Smooth muscle cell (in vitro differentiated cells): ENCODE results near the gene MARF1. TPM values are rescaled to one million over a fixed set of nuclear protein-coding genes. Genes with fewer than 3 reads are reported as not detected.
"Not testable (repeated sequence)": the region's sequence is repeated elsewhere in the genome, so short reads cannot be mapped to it uniquely, and the experiment has no call there.

Experiments
- DNase-seq: peaks from one replicate; lab custom pipeline; 2025; ENCODE audit not compliant: unreplicated experiment; lab: John Stamatoyannopoulos, UW
- H2AFZ ChIP-seq: fragments of 200-600 bp; sonication (generic); 2 replicates; pipeline ENCODE4 v1.6.0; 2016; ENCODE audit warnings: antibody characterized with exemption, low read depth, mild to moderate bottlenecking
- H3F3A ChIP-seq: fragments of 200-600 bp; sonication (generic); 2 replicates; pipeline ENCODE4 v1.6.0; 2017; ENCODE audit warnings: antibody characterized with exemption, low read depth
- H3K27ac ChIP-seq: fragments of 200-600 bp; sonication (generic); 2 replicates; pipeline ENCODE4 v1.5.1; 2016; ENCODE audit warnings: low read depth, mild to moderate bottlenecking
- H3K27me3 ChIP-seq: fragments of 200-600 bp; sonication (generic); 2 replicates; pipeline ENCODE4 v1.6.1; 2016; ENCODE audit warnings: low read depth, mild to moderate bottlenecking
- H3K36me3 ChIP-seq: fragments of 200-600 bp; sonication (generic); 2 replicates; pipeline ENCODE4 v1.5.1; 2016; ENCODE audit warnings: low read depth
- H3K4me1 ChIP-seq: fragments of 200-600 bp; sonication (generic); 2 replicates; pipeline ENCODE4 v1.5.1; 2016; ENCODE audit warnings: low read depth
- H3K4me2 ChIP-seq: fragments of 200-600 bp; sonication (generic); 2 replicates; pipeline ENCODE4 v1.6.0; 2016; ENCODE audit warnings: mild to moderate bottlenecking
- H3K4me3 ChIP-seq: fragments of 200-600 bp; sonication (generic); 2 replicates; pipeline ENCODE4 v1.5.1; 2016; ENCODE audit warnings: mild to moderate bottlenecking
- H3K79me2 ChIP-seq: fragments of 200-600 bp; sonication (generic); 2 replicates; pipeline ENCODE4 v1.6.0; 2016; ENCODE audit warnings: low read depth, mild to moderate bottlenecking
- H3K9ac ChIP-seq: fragments of 200-600 bp; sonication (generic); 2 replicates; pipeline ENCODE4 v1.6.0; 2016; ENCODE audit warnings: low read depth
- H3K9me3 ChIP-seq: fragments of 200-600 bp; sonication (generic); replicated peaks from 2 replicates; pipeline ENCODE4 v1.5.1; 2016; ENCODE audit warnings: low read depth
- H4K20me1 ChIP-seq: fragments of 200-600 bp; sonication (generic); 2 replicates; pipeline ENCODE4 v1.6.0; 2016; ENCODE audit warnings: low read depth
- CTCF ChIP-seq: fragments of 200-600 bp; sonication (generic); IDR thresholded peaks from 2 replicates; pipeline ENCODE4 v1.5.1; 2017; ENCODE audit warnings: borderline replicate concordance, mild to moderate bottlenecking, antibody characterized with exemption; ENCODE audit not compliant: insufficient read depth, poor library complexity, severe bottlenecking
- WGBS: methylation state at CpG from one replicate; pipeline ENCODE4 v1.1.7; 2016; ENCODE audit warnings: low lambda C conversion rate; 5-methylcytosine and 5-hydroxymethylcytosine counted together
- polyA plus RNA-seq: library from polyadenylated mRNA; unstranded; fragments of >200 nt; fragmentation: Nextera tagmentation; extraction: Ambion mirVana; gene quantifications from 2 replicates; pipeline ENCODE4 v1.2.1, GENCODE V29; 2016
- total RNA-seq: library from RNA; depleted of rRNA; stranded (reverse); fragments of >200 nt; gene quantifications from 2 replicates; pipeline ENCODE4 v1.2.3, GENCODE V29; 2014

Gene MARF1
- total and polyA plus RNA-seq, 2 experiments from 2014 or later = 6.0 to 19.1 TPM

DNA sequence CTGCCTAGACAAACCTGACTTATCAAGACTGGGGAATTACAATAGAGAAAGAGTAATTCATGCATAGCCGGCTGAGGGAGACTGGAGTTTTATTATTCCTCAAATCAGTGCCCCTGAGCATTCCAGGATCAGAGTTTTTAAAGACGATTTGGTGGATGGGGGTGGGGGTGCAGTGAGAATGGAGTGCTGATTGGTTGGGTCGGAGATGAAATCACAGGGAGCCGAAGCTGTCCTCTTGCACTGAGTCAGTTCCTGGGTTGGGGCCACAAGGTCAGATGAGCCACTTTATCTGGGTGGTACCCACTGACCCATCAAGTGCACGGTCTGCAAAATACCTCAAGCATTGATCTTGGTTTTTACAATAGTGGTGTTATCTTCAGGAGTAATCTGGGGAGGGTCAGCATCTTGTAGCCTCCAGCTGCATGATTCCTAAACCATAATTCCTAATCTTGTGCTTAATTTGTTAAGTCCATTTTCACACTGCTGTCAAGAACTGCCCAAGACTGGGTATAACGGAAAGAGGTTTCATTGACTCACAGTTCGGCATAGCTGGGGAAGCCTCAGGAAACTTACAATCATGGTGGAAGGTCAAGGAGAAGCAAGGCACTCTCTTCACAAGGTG is 69.6 kb downstream of the MARF1 start:
- H3K36me3 ChIP-seq = no peaks in the 10 kb centered on the region
- no peak for DNase-seq
- no peaks in the 10 kb centered on the region for H3K4me1 ChIP-seq
- no peak overlapping the region for H2AFZ ChIP-seq
- H3F3A ChIP-seq = no peaks in the 10 kb centered on the region
- H3K4me2 ChIP-seq = no peak overlapping the region
- TF ChIP-seq CTCF = no peak
- no peak overlapping the region for H3K4me3 ChIP-seq
- no peak overlapping the region for H3K9ac ChIP-seq
- H3K9me3 ChIP-seq = no peaks in the 10 kb centered on the region
- 93% methylated on average over 7 of the region's 7 CpGs for WGBS
- H3K79me2 ChIP-seq = no peaks in the 10 kb centered on the region
- H3K27me3 ChIP-seq = no peaks in the 10 kb centered on the region
- H4K20me1 ChIP-seq = no peaks in the 10 kb centered on the region
- H3K27ac ChIP-seq = no peak overlapping the region

DNA sequence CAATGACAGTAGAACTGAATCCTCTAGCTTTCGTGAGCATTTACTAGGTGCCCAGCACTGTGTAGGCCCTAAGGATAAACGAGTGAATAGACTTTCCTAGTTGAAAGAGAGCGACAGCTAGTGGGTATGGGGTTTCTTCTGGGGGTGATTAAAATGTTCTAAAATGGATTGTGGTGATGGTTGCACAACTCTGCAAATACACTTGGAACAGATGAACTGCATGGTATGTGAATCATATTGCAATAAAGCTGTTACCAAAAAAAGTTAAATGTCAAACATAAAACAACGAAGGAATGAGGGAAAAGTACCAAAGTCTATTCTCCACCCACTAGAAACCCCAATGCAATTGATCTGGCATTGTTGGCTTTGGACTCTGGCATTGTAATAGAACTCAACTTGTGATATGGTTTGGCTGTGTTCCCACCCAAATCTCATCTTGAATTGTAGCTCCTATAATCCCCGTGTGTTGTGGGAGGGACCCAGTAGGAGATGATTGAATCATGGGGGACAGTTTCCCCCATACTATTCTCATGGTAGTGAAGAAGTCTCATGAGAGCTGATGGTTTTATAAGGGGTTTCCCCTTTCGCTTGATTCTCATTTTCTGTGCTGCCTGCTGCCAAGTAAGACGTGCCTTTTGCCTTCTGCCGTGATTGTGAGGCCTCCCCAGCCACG is 70.5 kb downstream of the MARF1 start:
- no peak overlapping the region for H2AFZ ChIP-seq
- H3K27ac ChIP-seq = no peak overlapping the region
- H3K27me3 ChIP-seq = no peaks in the 10 kb centered on the region
- no peak overlapping the region for H3K9ac ChIP-seq
- H3K36me3 ChIP-seq = no peaks in the 10 kb centered on the region
- no peaks in the 10 kb centered on the region for H3K4me1 ChIP-seq
- H3K4me3 ChIP-seq = no peak overlapping the region
- no peak overlapping the region for H3K4me2 ChIP-seq
- H3K79me2 ChIP-seq = no peaks in the 10 kb centered on the region
- no peak for DNase-seq
- H3K9me3 ChIP-seq = no peaks in the 10 kb centered on the region
- WGBS = 68% methylated on average over 9 of the region's 9 CpGs
- no peaks in the 10 kb centered on the region for H4K20me1 ChIP-seq
- no peak for TF ChIP-seq CTCF
- H3F3A ChIP-seq = no peaks in the 10 kb centered on the region

DNA sequence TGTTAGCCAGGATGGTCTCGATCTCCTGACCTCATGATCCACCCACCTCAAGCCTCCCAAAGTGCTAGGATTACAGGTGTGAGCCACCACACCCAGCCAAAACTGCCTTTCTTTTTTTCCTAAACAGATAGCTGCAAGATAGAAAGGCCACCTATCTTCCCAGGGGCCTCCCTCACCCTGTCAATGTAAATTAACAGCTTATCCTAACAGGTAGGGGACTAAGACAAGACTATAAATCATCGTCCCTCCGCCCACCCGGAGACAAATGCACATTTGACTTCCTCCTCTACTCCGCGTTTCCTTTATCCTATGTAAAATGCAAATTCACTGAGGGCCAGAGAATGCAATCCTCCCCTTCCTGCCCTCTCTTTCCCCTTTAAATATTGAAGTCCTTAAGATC is 71.4 kb downstream of the MARF1 start:
- no peak overlapping the region for H3K4me3 ChIP-seq
- 81% methylated on average over 6 of the region's 6 CpGs for WGBS
- H3K36me3 ChIP-seq = no peaks in the 10 kb centered on the region
- H4K20me1 ChIP-seq = no peaks in the 10 kb centered on the region
- DNase-seq = no peak
- H3K27ac ChIP-seq = no peak overlapping the region
- H2AFZ ChIP-seq = no peak overlapping the region
- H3K79me2 ChIP-seq = no peaks in the 10 kb centered on the region
- H3F3A ChIP-seq = no peaks in the 10 kb centered on the region
- H3K9me3 ChIP-seq = no peaks in the 10 kb centered on the region
- no peak for TF ChIP-seq CTCF
- no peaks in the 10 kb centered on the region for H3K4me1 ChIP-seq
- H3K9ac ChIP-seq = no peak overlapping the region
- no peak overlapping the region for H3K4me2 ChIP-seq
- no peaks in the 10 kb centered on the region for H3K27me3 ChIP-seq

DNA sequence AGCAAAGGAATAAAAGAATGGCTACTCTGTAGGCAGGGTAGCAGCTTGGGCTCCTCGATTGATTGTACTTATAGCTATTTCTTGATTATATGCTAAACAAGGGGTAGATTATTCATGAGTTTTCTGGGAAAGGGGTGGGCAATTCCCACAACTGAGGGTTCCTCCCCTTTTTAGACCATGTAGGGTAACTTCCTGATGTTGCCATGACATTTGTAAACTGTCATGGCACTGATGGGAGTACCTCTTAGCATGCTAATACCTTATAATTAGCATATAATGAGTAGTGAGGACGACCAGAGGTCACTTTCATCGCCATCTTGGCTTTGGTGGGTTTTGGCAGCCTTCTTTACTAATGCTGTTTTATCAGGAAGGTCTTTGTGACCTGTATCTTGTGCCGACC is 72.3 kb downstream of the MARF1 start:
- H3K9ac ChIP-seq, H3K36me3 ChIP-seq, H3K4me3 ChIP-seq, H3K27ac ChIP-seq, H3K4me2 ChIP-seq, H3F3A ChIP-seq, H3K79me2 ChIP-seq, H3K27me3 ChIP-seq, H4K20me1 ChIP-seq, DNase-seq, H3K9me3 ChIP-seq, H3K4me1 ChIP-seq, H2AFZ ChIP-seq: not testable (repeated sequence)
- 87% methylated on average over 4 of the region's 4 CpGs for whole genome bisulfite sequencing
